Measurements from ENCODE around the gene KLK7.

KLK7 gene

DNA sequence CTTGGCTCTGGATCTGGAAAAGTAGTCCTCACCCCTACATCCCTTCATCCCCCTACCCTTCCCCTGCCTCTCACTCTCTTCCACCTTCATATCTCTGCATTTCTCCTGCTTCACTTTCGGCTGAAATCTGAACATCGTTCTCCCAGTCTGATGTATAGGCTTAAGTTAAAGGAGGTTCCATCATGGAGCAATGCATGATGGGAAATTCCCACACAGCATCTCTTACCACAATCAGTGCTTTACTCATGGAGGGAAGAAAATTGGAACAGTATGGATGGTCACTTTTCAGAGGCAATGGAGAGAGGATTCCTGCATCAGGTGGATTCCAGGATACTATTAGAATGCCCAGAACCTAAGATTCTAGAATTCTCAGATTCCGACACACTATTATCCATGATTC, 23.8 kb upstream of the KLK7 start:
- Histone ChIP-seq H3K79me2 (no peaks in the 10 kb centered on the region), H3K27ac (no peak overlapping the region), H2AFZ (no peak overlapping the region), H3K4me3 (ENCODE audit: low read depth, low read length) (no peak overlapping the region), H3K9ac (no peak overlapping the region), H3K36me3 (ENCODE audit: control insufficient read depth, insufficient read depth, low read length) (no peaks in the 10 kb centered on the region), H3K9me3 (ENCODE audit: control insufficient read depth, low read length) (no peaks in the 10 kb centered on the region), H3K4me1 (no peaks in the 10 kb centered on the region), H3K27me3 (ENCODE audit: control insufficient read depth, insufficient read depth, low read length) (no peaks in the 10 kb centered on the region), H3K4me2 (ENCODE audit: low read length) (no peak overlapping the region)
- TF ChIP-seq, protein P1, sequence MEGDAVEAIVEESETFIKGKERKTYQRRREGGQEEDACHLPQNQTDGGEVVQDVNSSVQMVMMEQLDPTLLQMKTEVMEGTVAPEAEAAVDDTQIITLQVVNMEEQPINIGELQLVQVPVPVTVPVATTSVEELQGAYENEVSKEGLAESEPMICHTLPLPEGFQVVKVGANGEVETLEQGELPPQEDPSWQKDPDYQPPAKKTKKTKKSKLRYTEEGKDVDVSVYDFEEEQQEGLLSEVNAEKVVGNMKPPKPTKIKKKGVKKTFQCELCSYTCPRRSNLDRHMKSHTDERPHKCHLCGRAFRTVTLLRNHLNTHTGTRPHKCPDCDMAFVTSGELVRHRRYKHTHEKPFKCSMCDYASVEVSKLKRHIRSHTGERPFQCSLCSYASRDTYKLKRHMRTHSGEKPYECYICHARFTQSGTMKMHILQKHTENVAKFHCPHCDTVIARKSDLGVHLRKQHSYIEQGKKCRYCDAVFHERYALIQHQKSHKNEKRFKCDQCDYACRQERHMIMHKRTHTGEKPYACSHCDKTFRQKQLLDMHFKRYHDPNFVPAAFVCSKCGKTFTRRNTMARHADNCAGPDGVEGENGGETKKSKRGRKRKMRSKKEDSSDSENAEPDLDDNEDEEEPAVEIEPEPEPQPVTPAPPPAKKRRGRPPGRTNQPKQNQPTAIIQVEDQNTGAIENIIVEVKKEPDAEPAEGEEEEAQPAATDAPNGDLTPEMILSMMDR (IDR thresholded peaks at IDR 0.05), result no peak

DNA sequence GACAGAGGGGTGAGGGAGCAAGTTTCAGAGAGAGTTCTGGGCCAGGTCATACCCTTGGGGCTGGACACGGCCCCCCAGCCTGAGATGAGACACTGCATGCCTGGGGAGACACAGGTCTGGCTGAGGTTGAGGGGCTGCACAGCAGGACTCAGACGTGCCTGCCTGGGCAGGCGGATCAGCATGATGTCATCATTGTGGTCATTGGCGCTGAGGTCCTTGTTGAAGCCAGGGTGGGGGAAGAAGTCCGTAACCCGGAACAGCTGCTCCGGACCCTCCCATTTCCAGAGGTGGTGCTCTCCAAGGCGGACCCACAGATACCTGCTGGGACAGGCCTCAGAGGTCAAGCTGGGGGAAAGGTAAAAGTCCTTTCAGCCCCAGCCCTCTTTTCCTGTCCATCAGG, 22.7 kb upstream of the KLK7 start:
- no peak overlapping the region for H3K4me3 ChIP-seq (ENCODE audit: low read depth, low read length)
- no peaks in the 10 kb centered on the region for H3K9me3 ChIP-seq (ENCODE audit: control insufficient read depth, low read length)
- H3K27ac ChIP-seq, result no peak overlapping the region
- TF ChIP-seq, protein P1 (IDR thresholded peaks at IDR 0.05), result no peak
- H3K4me2 ChIP-seq (ENCODE audit: low read length), result no peak overlapping the region
- no peaks in the 10 kb centered on the region for H3K4me1 ChIP-seq
- no peaks in the 10 kb centered on the region for H3K27me3 ChIP-seq (ENCODE audit: control insufficient read depth, insufficient read depth, low read length)
- no peak overlapping the region for H2AFZ ChIP-seq
- no peaks in the 10 kb centered on the region for H3K36me3 ChIP-seq (ENCODE audit: control insufficient read depth, insufficient read depth, low read length)
- no peak overlapping the region for H3K9ac ChIP-seq
- no peaks in the 10 kb centered on the region for H3K79me2 ChIP-seq

DNA sequence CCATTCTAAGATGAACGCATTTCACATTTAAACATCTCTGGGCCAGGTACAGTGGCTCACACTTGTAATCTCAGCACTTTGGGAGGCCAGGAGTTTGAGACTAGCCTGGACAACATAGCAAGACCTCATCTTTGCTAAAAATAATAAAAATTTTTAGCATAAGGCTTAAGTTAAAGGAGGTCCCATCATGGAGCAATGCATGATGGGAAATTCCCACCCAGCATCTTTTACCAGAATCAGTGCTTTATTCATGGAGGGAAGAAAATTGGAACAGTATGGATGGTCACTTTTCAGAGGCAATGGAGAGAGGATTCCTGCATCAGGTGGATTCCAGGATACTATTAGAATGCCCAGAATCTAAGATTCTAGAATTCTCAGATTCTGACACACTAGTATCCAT, 21.5 kb upstream of the KLK7 start:
- TF ChIP-seq, protein P1 (IDR thresholded peaks at IDR 0.05), result no peak
- Histone ChIP-seq H3K4me2 (ENCODE audit: low read length) (no peak overlapping the region), H3K27ac (no peak overlapping the region), H3K36me3 (ENCODE audit: control insufficient read depth, insufficient read depth, low read length) (no peaks in the 10 kb centered on the region), H3K9ac (no peak overlapping the region), H3K79me2 (no peaks in the 10 kb centered on the region), H3K27me3 (ENCODE audit: control insufficient read depth, insufficient read depth, low read length) (no peaks in the 10 kb centered on the region), H3K4me1 (no peaks in the 10 kb centered on the region), H3K4me3 (ENCODE audit: low read depth, low read length) (no peak overlapping the region), H2AFZ (no peak overlapping the region), H3K9me3 (ENCODE audit: control insufficient read depth, low read length) (no peaks in the 10 kb centered on the region)

DNA sequence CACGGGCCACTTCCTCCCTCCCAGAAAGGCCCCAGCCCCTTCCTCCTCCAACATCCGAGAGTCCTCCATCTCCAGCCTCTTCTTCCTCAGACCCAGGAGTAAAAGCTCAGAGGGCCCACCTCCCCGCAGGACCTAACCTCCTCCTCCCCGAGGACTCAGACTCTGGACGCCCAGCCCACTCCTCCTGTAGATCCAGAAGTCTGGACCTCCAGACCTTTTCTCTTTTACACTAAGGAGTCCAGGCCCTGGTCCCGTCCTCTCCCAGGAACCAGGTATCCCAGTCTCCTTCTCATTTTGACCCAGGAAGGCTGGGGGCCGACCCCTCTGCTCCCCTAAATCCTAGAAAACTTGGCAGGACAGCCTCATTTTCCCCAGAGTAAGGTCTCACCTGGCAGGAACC, 19.6 kb upstream of the KLK7 start:
- Histone ChIP-seq H2AFZ (no peak overlapping the region), H3K79me2 (no peaks in the 10 kb centered on the region), H3K9me3 (ENCODE audit: control insufficient read depth, low read length) (no peaks in the 10 kb centered on the region), H3K27ac (no peak overlapping the region), H3K4me3 (ENCODE audit: low read depth, low read length) (no peak overlapping the region), H3K9ac (no peak overlapping the region), H3K4me1 (no peaks in the 10 kb centered on the region), H3K36me3 (ENCODE audit: control insufficient read depth, insufficient read depth, low read length) (no peaks in the 10 kb centered on the region), H3K4me2 (ENCODE audit: low read length) (no peak overlapping the region), H3K27me3 (ENCODE audit: control insufficient read depth, insufficient read depth, low read length) (no peaks in the 10 kb centered on the region)
- TF ChIP-seq, protein P1 (IDR thresholded peaks at IDR 0.05), result no peak

DNA sequence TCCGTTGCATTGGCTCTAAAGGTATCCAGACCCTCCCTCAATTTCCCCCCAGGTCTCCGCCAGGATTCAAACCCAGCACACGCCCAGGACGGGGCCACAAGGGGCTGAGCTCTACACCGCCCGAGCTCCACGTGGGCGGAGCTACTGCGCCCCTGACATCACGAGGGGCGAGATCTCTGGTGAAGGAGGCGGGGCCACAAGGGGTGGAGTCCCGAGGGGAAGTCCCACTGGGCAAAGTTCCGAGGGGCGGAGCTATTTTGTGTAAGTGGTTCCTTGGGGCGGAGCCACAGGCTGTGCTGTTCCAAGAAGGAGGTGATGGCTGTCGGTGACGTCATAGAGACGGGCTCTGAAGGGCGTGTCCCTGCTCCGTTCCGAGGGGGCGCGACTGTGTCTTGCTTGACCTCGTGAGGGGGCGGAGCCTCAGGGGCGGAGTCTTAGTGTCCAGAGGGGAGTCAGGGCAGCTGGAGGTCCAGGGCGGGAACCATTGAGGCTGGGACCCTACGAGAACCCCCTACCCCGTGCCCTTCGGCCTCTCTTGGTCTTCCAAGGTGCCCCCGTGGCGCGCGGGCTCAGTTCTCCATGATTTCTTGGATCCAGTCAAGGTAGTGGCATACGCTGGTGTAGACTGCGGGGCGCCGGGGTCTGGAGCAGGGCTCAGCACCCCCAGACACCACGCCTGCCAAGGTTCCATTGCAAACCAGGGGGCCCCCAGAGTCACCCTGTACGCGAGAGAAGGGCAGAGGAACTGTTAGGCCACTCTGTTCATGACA, 19.0 kb upstream of the KLK7 start:
- Histone ChIP-seq H2AFZ (no peak overlapping the region), H3K4me1 (no peaks in the 10 kb centered on the region), H3K4me3 (ENCODE audit: low read depth, low read length) (no peak overlapping the region), H3K36me3 (ENCODE audit: control insufficient read depth, insufficient read depth, low read length) (no peaks in the 10 kb centered on the region), H3K9me3 (ENCODE audit: control insufficient read depth, low read length) (no peaks in the 10 kb centered on the region), H3K27ac (no peak overlapping the region), H3K27me3 (ENCODE audit: control insufficient read depth, insufficient read depth, low read length) (no peaks in the 10 kb centered on the region), H3K4me2 (ENCODE audit: low read length) (no peak overlapping the region), H3K79me2 (no peaks in the 10 kb centered on the region), H3K9ac (no peak overlapping the region)
- TF ChIP-seq, protein P1 (IDR thresholded peaks at IDR 0.05), result no peak

Data from parathyroid adenoma (tissue), 2 donors.